ENCODE measurements around the gene MSL1.

The MSL1 gene

GRCh38 chr17:40093580-40094201 lies 28.1 kb upstream of the MSL1 start (continued):
- TF ChIP-seq RARB (CRISPR knock-in tag; IDR thresholded peaks at IDR 0.05) (no peak), GLIS3 (CRISPR knock-in tag; IDR thresholded peaks at IDR 0.05) (no peak), ZNF70 (CRISPR knock-in tag; IDR thresholded peaks at IDR 0.05) (no peak), TSHZ2 (CRISPR knock-in tag; IDR thresholded peaks at IDR 0.05) (no peak), ESRRG (CRISPR knock-in tag; IDR thresholded peaks at IDR 0.05) (no peak), ZNF565 (CRISPR knock-in tag; conservative IDR thresholded peaks at IDR 0.05; ENCODE audit: low read depth) (no peak), PPARA (CRISPR knock-in tag; IDR thresholded peaks at IDR 0.05; ENCODE audit: borderline replicate concordance) (no peak), CSDC2 (CRISPR knock-in tag; IDR thresholded peaks at IDR 0.05) (no peak)

GRCh38 chr17:40094874-40095273 lies 26.9 kb upstream of the MSL1 start:
- ATAC-seq, result no peak

GRCh38 chr17:40095351-40095943 lies 26.3 kb upstream of the MSL1 start:
- TF ChIP-seq PPARA (CRISPR knock-in tag; IDR thresholded peaks at IDR 0.05; ENCODE audit: borderline replicate concordance), result no peak
- ATAC-seq, result no peak

More at GRCh38 chr17:40094874-40095273, 26.9 kb upstream of the MSL1 start:
- TF ChIP-seq PPARA (CRISPR knock-in tag; IDR thresholded peaks at IDR 0.05; ENCODE audit: borderline replicate concordance), result no peak
- TF ChIP-seq ZC3H10 (CRISPR knock-in tag; IDR thresholded peaks at IDR 0.05), result no peak
- TF ChIP-seq ISL1 (CRISPR knock-in tag; IDR thresholded peaks at IDR 0.05), result no peak
- TF ChIP-seq ARNTL (CRISPR knock-in tag; IDR thresholded peaks at IDR 0.05; ENCODE audit: borderline replicate concordance, low read depth), result no peak
- no peak for TF ChIP-seq GLIS3 (CRISPR knock-in tag; IDR thresholded peaks at IDR 0.05)
- TF ChIP-seq ZFP30 (CRISPR knock-in tag; IDR thresholded peaks at IDR 0.05), result no peak
- TF ChIP-seq ZFP3 (CRISPR knock-in tag; IDR thresholded peaks at IDR 0.05), result no peak
- TF ChIP-seq CSDC2 (CRISPR knock-in tag; IDR thresholded peaks at IDR 0.05), result no peak
- TF ChIP-seq TOX (CRISPR knock-in tag; IDR thresholded peaks at IDR 0.05; ENCODE audit: borderline replicate concordance), result no peak
- no peak for TF ChIP-seq ZNF70 (CRISPR knock-in tag; IDR thresholded peaks at IDR 0.05)
- no peak for TF ChIP-seq CSRNP3 (CRISPR knock-in tag; IDR thresholded peaks at IDR 0.05)

GRCh38 chr17:40095944-40096791 lies 25.6 kb upstream of the MSL1 start:
- ATAC-seq, result no peak
- TF ChIP-seq GLIS3 (CRISPR knock-in tag; IDR thresholded peaks at IDR 0.05) (no peak), TSHZ2 (CRISPR knock-in tag; IDR thresholded peaks at IDR 0.05) (no peak), ZFP30 (CRISPR knock-in tag; IDR thresholded peaks at IDR 0.05) (no peak), BACH2 (CRISPR knock-in tag; IDR thresholded peaks at IDR 0.05; ENCODE audit: borderline replicate concordance) (no peak), POU6F1 (CRISPR knock-in tag; IDR thresholded peaks at IDR 0.05; ENCODE audit: borderline replicate concordance, low read depth) (no peak), RARB (CRISPR knock-in tag; IDR thresholded peaks at IDR 0.05) (no peak), CREB5 (CRISPR knock-in tag; IDR thresholded peaks at IDR 0.05; ENCODE audit: low read depth) (no peak), ZC3H10 (CRISPR knock-in tag; IDR thresholded peaks at IDR 0.05) (no peak), CSRNP3 (CRISPR knock-in tag; IDR thresholded peaks at IDR 0.05) (no peak), ZNF8 (CRISPR knock-in tag; IDR thresholded peaks at IDR 0.05) (no peak), TCF4 (CRISPR knock-in tag; IDR thresholded peaks at IDR 0.05; ENCODE audit: borderline replicate concordance) (no peak), ISL1 (CRISPR knock-in tag; IDR thresholded peaks at IDR 0.05) (no peak)
